ENCODE results near the gene PTPRG. TPM values are rescaled to one million over a fixed set of nuclear protein-coding genes. Genes with fewer than 3 reads are reported as not detected.

Gene PTPRG
- total RNA-seq, 1 experiment from 2014 or later, result 0.73 TPM

DNA sequence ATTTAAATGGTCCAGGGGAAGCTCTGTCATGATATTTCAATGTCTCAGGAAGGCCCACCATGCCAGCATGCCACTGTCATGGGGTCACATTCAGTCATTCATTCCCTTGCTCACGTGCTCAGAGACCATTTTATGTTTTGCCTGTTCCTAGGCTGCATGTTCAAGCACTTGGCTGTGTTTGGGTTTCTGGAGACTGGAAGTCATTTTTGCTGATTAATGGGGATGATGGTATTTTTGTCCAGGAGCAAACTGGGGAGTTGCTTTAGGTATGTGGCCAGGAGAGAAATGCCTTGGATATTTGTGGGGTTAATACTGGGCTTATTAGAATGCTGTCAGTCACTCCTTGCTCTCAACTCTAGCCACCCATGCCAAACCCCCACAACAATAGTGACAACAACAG, 303.5 kb downstream of the PTPRG start:
- POLR2A ChIA-PET (ENCODE audit: unreplicated experiment), result no interaction called here
- H3K4me1 ChIP-seq (ENCODE audit: insufficient read depth, low read length), result no peaks in the 10 kb centered on the region
- TF ChIP-seq, protein P1, sequence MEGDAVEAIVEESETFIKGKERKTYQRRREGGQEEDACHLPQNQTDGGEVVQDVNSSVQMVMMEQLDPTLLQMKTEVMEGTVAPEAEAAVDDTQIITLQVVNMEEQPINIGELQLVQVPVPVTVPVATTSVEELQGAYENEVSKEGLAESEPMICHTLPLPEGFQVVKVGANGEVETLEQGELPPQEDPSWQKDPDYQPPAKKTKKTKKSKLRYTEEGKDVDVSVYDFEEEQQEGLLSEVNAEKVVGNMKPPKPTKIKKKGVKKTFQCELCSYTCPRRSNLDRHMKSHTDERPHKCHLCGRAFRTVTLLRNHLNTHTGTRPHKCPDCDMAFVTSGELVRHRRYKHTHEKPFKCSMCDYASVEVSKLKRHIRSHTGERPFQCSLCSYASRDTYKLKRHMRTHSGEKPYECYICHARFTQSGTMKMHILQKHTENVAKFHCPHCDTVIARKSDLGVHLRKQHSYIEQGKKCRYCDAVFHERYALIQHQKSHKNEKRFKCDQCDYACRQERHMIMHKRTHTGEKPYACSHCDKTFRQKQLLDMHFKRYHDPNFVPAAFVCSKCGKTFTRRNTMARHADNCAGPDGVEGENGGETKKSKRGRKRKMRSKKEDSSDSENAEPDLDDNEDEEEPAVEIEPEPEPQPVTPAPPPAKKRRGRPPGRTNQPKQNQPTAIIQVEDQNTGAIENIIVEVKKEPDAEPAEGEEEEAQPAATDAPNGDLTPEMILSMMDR (conservative IDR thresholded peaks at IDR 0.05; ENCODE audit: low read depth, low read length), result no peak
- TF ChIP-seq EZH2phosphoT487 (IDR thresholded peaks at IDR 0.05; ENCODE audit: borderline replicate concordance, low read length), result no peak
- H3F3A ChIP-seq (ENCODE audit: low read length, unreplicated experiment), result no peaks in the 10 kb centered on the region
- H3K27me3 ChIP-seq (ENCODE audit: low read length), result no peaks in the 10 kb centered on the region
- ATAC-seq (no peak), DNase-seq (no peak)
- no peak overlapping the region for H3K9ac ChIP-seq (ENCODE audit: low read length)
- H3K4me3 ChIP-seq (ENCODE audit: low read length), result no peak overlapping the region
- H2AFZ ChIP-seq (ENCODE audit: low read length), result no peak overlapping the region
- H3K9me2 ChIP-seq (replicated peaks; ENCODE audit: low read length), result no peaks in the 10 kb centered on the region
- H4K20me1 ChIP-seq (ENCODE audit: low read length), result no peaks in the 10 kb centered on the region
- intact Hi-C loops (cut with micrococcal nuclease), result no loop called here
- H3K27ac ChIP-seq (ENCODE audit: low read length), result no peak overlapping the region
- H3K79me2 ChIP-seq (ENCODE audit: low read length), result no peaks in the 10 kb centered on the region
- no peaks in the 10 kb centered on the region for H3K36me3 ChIP-seq (ENCODE audit: low read depth, low read length)
- CTCF ChIA-PET, result no interaction called here
- no peak overlapping the region for H3K4me2 ChIP-seq (ENCODE audit: low read length)
- H3K9me3 ChIP-seq (ENCODE audit: low read length), result no peaks in the 10 kb centered on the region
- BruUV-seq (replicated peaks), result no TSS peak

DNA sequence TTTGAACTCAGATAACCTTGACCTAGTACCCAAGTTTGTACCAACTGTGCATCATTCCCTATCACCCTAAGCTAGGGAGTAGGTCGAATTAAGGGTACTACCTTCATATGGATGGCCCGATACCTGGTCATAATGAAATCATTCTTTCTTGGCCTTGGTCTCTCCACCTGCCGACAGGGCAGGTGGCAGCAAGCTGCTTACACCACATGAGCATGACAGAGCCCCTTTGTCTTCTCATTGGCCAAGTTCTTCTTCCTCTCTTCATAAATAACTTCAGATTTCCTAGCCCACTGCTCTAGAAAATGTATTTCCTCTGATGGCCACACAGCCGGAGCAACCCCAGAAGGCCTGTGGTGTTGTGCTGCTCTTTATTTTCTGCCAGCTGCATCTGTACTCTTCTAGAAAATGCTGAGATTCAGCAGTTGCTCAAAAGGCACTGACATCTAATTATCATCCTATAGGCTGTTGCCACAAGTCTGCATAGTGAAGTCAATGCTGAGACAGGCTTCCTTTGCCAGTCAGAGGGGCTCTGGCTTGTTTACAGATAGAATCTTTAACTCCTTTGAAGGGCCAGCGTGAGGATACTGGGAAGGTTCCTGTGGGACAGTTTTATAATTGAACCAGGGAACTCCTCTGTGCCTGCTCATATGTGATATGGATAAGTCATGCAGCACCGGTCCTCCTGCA, 304.2 kb downstream of the PTPRG start:
- no peaks in the 10 kb centered on the region for H4K20me1 ChIP-seq (ENCODE audit: low read length)
- intact Hi-C loops (cut with micrococcal nuclease), result no loop called here
- POLR2A ChIA-PET (ENCODE audit: unreplicated experiment), result no interaction called here

DNA sequence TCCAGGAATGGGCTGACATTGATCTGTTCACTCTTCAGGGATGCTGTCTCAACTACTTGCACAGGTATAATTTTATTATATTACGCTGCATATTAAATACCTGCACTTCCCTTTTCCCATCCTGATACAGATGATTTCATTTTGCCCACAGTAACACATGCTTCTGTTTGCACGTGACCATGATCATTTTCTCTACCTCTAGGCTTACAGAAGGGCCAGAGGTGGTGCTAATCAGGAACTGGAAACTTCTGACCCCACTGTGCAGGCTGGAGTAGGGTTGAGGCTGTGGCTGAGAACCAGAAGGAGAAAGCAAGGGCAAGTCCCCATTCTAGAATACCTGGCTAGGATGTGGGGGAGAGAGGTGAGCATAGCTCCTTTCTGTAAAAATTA, 304.8 kb downstream of the PTPRG start:
- ChIA-PET POLR2A (ENCODE audit: unreplicated experiment) (no interaction called here), CTCF (no interaction called here)
- Histone ChIP-seq H3K4me2 (ENCODE audit: low read length) (no peak overlapping the region), H3K9me2 (replicated peaks; ENCODE audit: low read length) (no peaks in the 10 kb centered on the region), H3K27me3 (ENCODE audit: low read length) (no peaks in the 10 kb centered on the region), H3K79me2 (ENCODE audit: low read length) (no peaks in the 10 kb centered on the region), H3F3A (ENCODE audit: low read length, unreplicated experiment) (no peaks in the 10 kb centered on the region), H2AFZ (ENCODE audit: low read length) (no peak overlapping the region), H3K36me3 (ENCODE audit: low read depth, low read length) (no peaks in the 10 kb centered on the region), H3K4me1 (ENCODE audit: insufficient read depth, low read length) (no peaks in the 10 kb centered on the region), H4K20me1 (ENCODE audit: low read length) (no peaks in the 10 kb centered on the region), H3K27ac (ENCODE audit: low read length) (no peak overlapping the region), H3K9ac (ENCODE audit: low read length) (no peak overlapping the region), H3K4me3 (ENCODE audit: low read length) (no peak overlapping the region), H3K9me3 (ENCODE audit: low read length) (no peaks in the 10 kb centered on the region)
- DNase-seq (no peak), ATAC-seq (no peak)
- no TSS peak for BruUV-seq (replicated peaks)
- intact Hi-C loops (cut with micrococcal nuclease), result no loop called here
- TF ChIP-seq EZH2phosphoT487 (IDR thresholded peaks at IDR 0.05; ENCODE audit: borderline replicate concordance, low read length), result no peak
- TF ChIP-seq, protein P1 (conservative IDR thresholded peaks at IDR 0.05; ENCODE audit: low read depth, low read length), result no peak
- TF ChIP-seq EZH2 (IDR thresholded peaks at IDR 0.05; ENCODE audit: low read length, unreplicated experiment), result no peak

More for the DNA sequence above, 304.2 kb downstream of the PTPRG start:
- Histone ChIP-seq H3F3A (ENCODE audit: low read length, unreplicated experiment) (no peaks in the 10 kb centered on the region), H3K27me3 (ENCODE audit: low read length) (no peaks in the 10 kb centered on the region), H3K27ac (ENCODE audit: low read length) (no peak overlapping the region), H3K4me3 (ENCODE audit: low read length) (no peak overlapping the region), H3K9me2 (replicated peaks; ENCODE audit: low read length) (no peaks in the 10 kb centered on the region), H3K36me3 (ENCODE audit: low read depth, low read length) (no peaks in the 10 kb centered on the region), H3K4me1 (ENCODE audit: insufficient read depth, low read length) (no peaks in the 10 kb centered on the region), H2AFZ (ENCODE audit: low read length) (no peak overlapping the region), H3K9me3 (ENCODE audit: low read length) (no peaks in the 10 kb centered on the region), H3K4me2 (ENCODE audit: low read length) (no peak overlapping the region), H3K79me2 (ENCODE audit: low read length) (no peaks in the 10 kb centered on the region), H3K9ac (ENCODE audit: low read length) (no peak overlapping the region)
- CTCF ChIA-PET, result no interaction called here
- no peak for ATAC-seq
- no peak for TF ChIP-seq EZH2phosphoT487 (IDR thresholded peaks at IDR 0.05; ENCODE audit: borderline replicate concordance, low read length)
- TF ChIP-seq, protein P1 (conservative IDR thresholded peaks at IDR 0.05; ENCODE audit: low read depth, low read length), result no peak
- no peak for TF ChIP-seq EZH2 (IDR thresholded peaks at IDR 0.05; ENCODE audit: low read length, unreplicated experiment)
- BruUV-seq (replicated peaks), result no TSS peak
- DNase-seq, result no peak

All from PC-3 (cell line).